K562 (cell line): ENCODE results near the gene SLC27A4. TPM values are rescaled to one million over a fixed set of nuclear protein-coding genes. Genes with fewer than 3 reads are reported as not detected.
"Not testable (repeated sequence)": the region's sequence is repeated elsewhere in the genome, so short reads cannot be mapped to it uniquely, and the experiment has no call there.

Experiments used
- ATAC-seq: fragments of 200-7000 bp; cut with Tn5 transposase; 3 replicates; pipeline ENCODE4 v1.9.1; 2020; ENCODE audit warnings: moderate library complexity
- BruUV-seq: library from RNA; stranded (reverse); fragments of 400-500 nt; replicated peaks from 2 replicates; lab custom pipeline; 2021; lab: Mats Ljungman, UMichigan
- CTCF ChIA-PET: fragments of 300-600 bp; formaldehyde crosslinking; extraction: SDS; loops from one replicate; lab custom pipeline; 2021; ENCODE audit warnings: low intra/inter-chr PET ratio; lab: Yijun Ruan, JAX
- POLR2A ChIA-PET: fragments of 300-600, 350-650 bp; sonication (Branson Sonifier 250); formaldehyde crosslinking; extraction: SDS; loops from one replicate; lab custom pipeline; 2021; ENCODE audit warnings: antibody characterized with exemption, inconsistent platforms; lab: Yijun Ruan, JAX
- DNase-seq, 4 experiments: peaks; one replicate each; pipeline versions ENCODE4 v3.0.0 to v3.0.0-alpha.2; 2011 to 2018; ENCODE audit warnings: low spot score in 3 of 4, mixed read lengths in 3 of 4; ENCODE audit errors: extremely low read depth in 1 of 4
- FAIRE-seq: peaks from 2 replicates; lab custom pipeline; 2011; peaks lifted over from hg19 to GRCh38; lab: Jason Lieb, UNC
- H2AFZ ChIP-seq: 2 replicates; pipeline ENCODE4 v1.6.0; 2011; ENCODE audit warnings: low read depth, low read length, control low read depth, inconsistent platforms
- H3K27ac ChIP-seq: fragments of 200-600 bp; 3 replicates; pipeline ENCODE4 v1.8.0; 2011; ENCODE audit warnings: low read depth, mild to moderate bottlenecking, control low read depth, inconsistent platforms, low read length, moderate library complexity, mixed read lengths; ENCODE audit errors: extremely low read depth
- H3K27me3 ChIP-seq, 2 experiments: fragments of 300-600 bp in 1 of 2; 2 replicates in 1 of 2; 3 replicates in 1 of 2; pipeline versions ENCODE4 v1.6.0 to v1.8.0; 2011; ENCODE audit warnings: inconsistent platforms in 2 of 2, low read length in 2 of 2, mild to moderate bottlenecking in 1 of 2, mixed read lengths in 1 of 2, moderate library complexity in 1 of 2; ENCODE audit not compliant: control insufficient read depth in 2 of 2, insufficient read depth in 2 of 2
- H3K36me3 ChIP-seq: fragments of 300-600 bp; 3 replicates; pipeline ENCODE4 v1.8.0; 2011; ENCODE audit warnings: mild to moderate bottlenecking, low read length, inconsistent platforms; ENCODE audit not compliant: control insufficient read depth, insufficient read depth
- H3K4me1 ChIP-seq, 2 experiments: fragments of 200-600 bp in 1 of 2; replicated peaks in 1 of 2; 2 replicates in 1 of 2; 3 replicates in 1 of 2; pipeline versions ENCODE4 v1.5.1 to v1.8.0; 2011; ENCODE audit warnings: inconsistent platforms in 2 of 2, low read length in 2 of 2, mild to moderate bottlenecking in 1 of 2, mixed read lengths in 1 of 2, moderate library complexity in 1 of 2; ENCODE audit not compliant: control insufficient read depth in 2 of 2, insufficient read depth in 2 of 2
- H3K4me2 ChIP-seq: 2 replicates; pipeline ENCODE4 v1.6.1; 2011; ENCODE audit warnings: low read length, control low read depth, inconsistent platforms, mixed read lengths; ENCODE audit not compliant: insufficient read depth
- H3K4me3 ChIP-seq: fragments of 200-600 bp; sonication (generic), shearing (Covaris generic); 2 replicates; pipeline ENCODE4 v1.5.1; 2016; ENCODE audit warnings: control low read depth, inconsistent platforms
- H3K79me2 ChIP-seq: fragments of 200-600 bp; 3 replicates; pipeline ENCODE4 v1.8.0; 2011; ENCODE audit warnings: low read length, inconsistent platforms; ENCODE audit not compliant: control insufficient read depth, insufficient read depth
- H3K9ac ChIP-seq, 2 experiments: 2 replicates each; pipeline versions ENCODE4 v1.6.0 to v1.6.1; 2011; ENCODE audit warnings: low read depth in 2 of 2, low read length in 2 of 2, control low read depth in 1 of 2, inconsistent platforms in 1 of 2, mild to moderate bottlenecking in 1 of 2, mixed read lengths in 1 of 2; ENCODE audit not compliant: insufficient read depth in 1 of 2
- H3K9me1 ChIP-seq: one replicate; pipeline ENCODE4 v1.6.0; 2011; ENCODE audit warnings: inconsistent platforms, mild to moderate bottlenecking, low read length, moderate library complexity; ENCODE audit not compliant: control insufficient read depth, insufficient read depth
- H3K9me3 ChIP-seq: replicated peaks from 2 replicates; pipeline ENCODE4 v1.5.1; 2011; ENCODE audit warnings: low read depth, low read length, inconsistent platforms; ENCODE audit not compliant: control insufficient read depth, insufficient read depth
- H4K20me1 ChIP-seq: replicated peaks from 2 replicates; pipeline ENCODE4 v1.6.1; 2011; ENCODE audit warnings: low read length, inconsistent platforms, mixed read lengths; ENCODE audit not compliant: control insufficient read depth, insufficient read depth
- BCOR ChIP-seq: fragments of 450-650 bp; IDR thresholded peaks from 2 replicates; pipeline ENCODE4 v1.6.1; 2016
- HNRNPLL ChIP-seq: fragments of 200-400 bp; formaldehyde crosslinking; IDR thresholded peaks from 2 replicates; pipeline ENCODE4 v1.6.1; 2017; ENCODE audit warnings: low read length, low read depth, mild to moderate bottlenecking; ENCODE audit not compliant: poor library complexity, severe bottlenecking
- NKRF ChIP-seq: fragments of 450-650 bp; IDR thresholded peaks from 2 replicates; pipeline ENCODE4 v1.6.1; 2016; ENCODE audit warnings: borderline replicate concordance
- TFE3 ChIP-seq: fragments of 450-650 bp; formaldehyde crosslinking; IDR thresholded peaks from 2 replicates; pipeline ENCODE4 v1.4.0; 2020; ENCODE audit warnings: mild to moderate bottlenecking, mixed read lengths
- THRB ChIP-seq: fragments of 450-650 bp; formaldehyde crosslinking; conservative IDR thresholded peaks from 2 replicates; pipeline ENCODE4 v1.4.0; 2022; ENCODE audit warnings: mild to moderate bottlenecking, missing genetic modification characterization
- ZNF121 ChIP-seq: sonication (generic); formaldehyde crosslinking; conservative IDR thresholded peaks from 2 replicates; pipeline ENCODE4 v1.8.0; 2022; ENCODE audit warnings: missing genetic modification reagents
- ZNF609 ChIP-seq: sonication (generic); formaldehyde crosslinking; IDR thresholded peaks from 2 replicates; pipeline ENCODE4 v1.8.1; 2023; ENCODE audit warnings: missing genetic modification reagents, mild to moderate bottlenecking, borderline replicate concordance
- WGBS: fragments of 100-300 bp; shearing (Covaris generic); methylation state at CpG from one replicate; pipeline ENCODE4 v1.1.6; 2016; ENCODE audit warnings: low coverage, mixed read lengths; ENCODE audit not compliant: insufficient coverage; ENCODE audit errors: missing lambda C conversion rate; 5-methylcytosine and 5-hydroxymethylcytosine counted together
- in situ Hi-C: fragments of 300-500 bp; cut with MboI; formaldehyde crosslinking; loops from 4 replicates; pipeline ENCODE4 v1.15.0; 2018; ENCODE audit warnings: inconsistent platforms, mixed read lengths
- intact Hi-C: fragments of 100-400 bp; cut with micrococcal nuclease; formaldehyde crosslinking; loops from 2 replicates; pipeline ENCODE4 v1.14.2; 2022
- polyA plus RNA-seq, 8 experiments: library from polyadenylated mRNA; depleted of rRNA in 4 of 8; stranded (reverse) in 5 of 8; unstranded in 3 of 8; fragments of >200 nt; fragmentation: Nextera tagmentation in 2 of 8; fragmentation: Illumina TruSeq in 1 of 8; extraction: Ambion mirVana in 2 of 8; extraction: Trizol in 1 of 8; gene quantifications; 2 replicates each; pipeline versions ENCODE4 v1.2.1 to v1.2.3, GENCODE V29; 2011 to 2014; ENCODE audit warnings: inconsistent platforms in 1 of 8, missing spikeins in 1 of 8
- total RNA-seq, 7 experiments: library from RNA; depleted of rRNA in 6 of 7; stranded (reverse); fragments of >200 nt in 6 of 7; fragmentation: Illumina TruSeq in 2 of 7; extraction: Trizol in 2 of 7; gene quantifications; 2 replicates each; pipeline versions ENCODE4 v1.2.1 to v1.2.3, GENCODE V29; 2011 to 2021; ENCODE audit warnings: low replicate concordance in 1 of 7

The SLC27A4 gene
- total and polyA plus RNA-seq, 9 of the 15 experiments (the other 6 are each of a cell fraction or from before 2014, with no cell fraction given): 0.25 to 35.7 (median 14.0) TPM

GRCh38 chr9:128338852-128339614 is 1.3 kb upstream of the SLC27A4 start:
- H4K20me1 ChIP-seq, BruUV-seq, CTCF ChIA-PET, H3K4me2 ChIP-seq, H3K4me3 ChIP-seq, ATAC-seq, H3K27me3 ChIP-seq, H3K9ac ChIP-seq, H3K27ac ChIP-seq, H3K9me1 ChIP-seq, H3K9me3 ChIP-seq, in situ Hi-C loops, FAIRE-seq, H2AFZ ChIP-seq, intact Hi-C loops: not testable (repeated sequence)
- Histone ChIP-seq H3K36me3 (peaks cover 46% of the 10 kb centered on the region), H3K79me2 (peaks cover 17% of the 10 kb centered on the region), H3K4me1 (peaks cover 10 to 19% of the 10 kb centered on the region in 2 experiments; a peak in 4 of 5 replicates)
- 80% methylated on average over 14 of the region's 15 CpGs for WGBS
- peak in 1 of 4 experiments; percentile 15 for DNase-seq
- TF ChIP-seq TFE3 (peak; percentile 79), HNRNPLL (peak; percentile 23), BCOR (0 out of 2 replicates have a peak, but pooled peaks have one; percentile 18), ZNF121 (CRISPR knock-in tag) (peak; percentile 79), NKRF (0 out of 2 replicates have a peak, but pooled peaks have one; percentile 13), ZNF609 (peak; percentile 60; the same call in 1 of the 2 replicates), THRB (CRISPR knock-in tag) (0 out of 2 replicates have a peak, but pooled peaks have one; percentile 38)
- POLR2A ChIA-PET: interaction anchor here (0.6 to 6.4 kb wide), 9 partner anchors 11 to 1337 kb away, joined by 3 to 51 read pairs (median 3); partner anchors contain the start of gene COQ4
